GM20000 (cell line): ENCODE results near the gene MYH7B.

ENCODE experiments used
- DNase-seq: peaks from one replicate; pipeline ENCODE4 v3.0.0; 2012; ENCODE audit warnings: low spot score
- CTCF ChIP-seq: IDR thresholded peaks from 2 replicates; pipeline ENCODE4 v1.5.1; 2012; ENCODE audit warnings: mild to moderate bottlenecking, control low read depth; ENCODE audit errors: extremely low read depth, missing control alignments

The MYH7B gene

GRCh38 chr20:34967421-34967820, 11.8 kb downstream of the MYH7B start:
- DNase-seq, result no peak
- no peak for TF ChIP-seq CTCF

- no peak for TF ChIP-seq CTCF
- no peak for DNase-seq
Observed at GRCh38 chr20:34968042-34968775, 12.5 kb downstream of the MYH7B start.

- TF ChIP-seq CTCF, result no peak
- no peak for DNase-seq
Observed at GRCh38 chr20:34970193-34970840, 14.6 kb downstream of the MYH7B start.

GRCh38 chr20:34970846-34971560, 15.3 kb downstream of the MYH7B start:
- no peak for DNase-seq
- TF ChIP-seq CTCF, result no peak

DNA sequence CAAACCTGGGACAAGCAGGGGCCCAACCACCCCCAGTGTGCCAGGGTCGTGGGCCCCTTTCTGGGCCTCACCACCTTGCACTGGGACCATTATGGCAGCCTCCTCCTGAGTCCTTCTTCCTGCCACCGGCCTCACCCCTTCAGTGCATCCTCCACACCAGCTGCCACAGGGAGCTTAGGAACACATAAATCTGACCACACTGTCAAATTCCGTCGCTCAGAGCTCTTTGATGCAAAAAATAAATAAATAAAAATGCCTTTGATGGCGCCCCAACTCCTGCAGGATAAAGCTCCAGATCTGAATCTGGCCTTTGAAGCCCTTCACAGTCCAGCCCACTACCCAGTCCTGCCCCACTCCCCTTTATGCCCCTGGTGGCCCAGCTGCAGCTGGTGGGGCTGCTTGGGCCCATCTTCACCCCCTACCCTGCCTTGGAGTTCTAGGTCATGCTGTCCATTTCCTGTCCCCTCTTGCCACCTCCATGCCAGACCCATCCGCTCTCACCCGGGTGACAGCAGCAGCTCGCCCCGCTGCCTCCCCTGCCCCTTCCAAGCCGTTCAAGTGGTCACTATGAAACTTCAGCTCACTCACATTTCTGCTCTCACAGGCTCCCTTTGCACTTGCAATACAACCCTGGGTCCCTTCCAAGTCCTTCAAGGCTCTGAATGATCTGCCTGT, 16.0 kb downstream of the MYH7B start:
- no peak for DNase-seq
- TF ChIP-seq CTCF, result no peak

DNA sequence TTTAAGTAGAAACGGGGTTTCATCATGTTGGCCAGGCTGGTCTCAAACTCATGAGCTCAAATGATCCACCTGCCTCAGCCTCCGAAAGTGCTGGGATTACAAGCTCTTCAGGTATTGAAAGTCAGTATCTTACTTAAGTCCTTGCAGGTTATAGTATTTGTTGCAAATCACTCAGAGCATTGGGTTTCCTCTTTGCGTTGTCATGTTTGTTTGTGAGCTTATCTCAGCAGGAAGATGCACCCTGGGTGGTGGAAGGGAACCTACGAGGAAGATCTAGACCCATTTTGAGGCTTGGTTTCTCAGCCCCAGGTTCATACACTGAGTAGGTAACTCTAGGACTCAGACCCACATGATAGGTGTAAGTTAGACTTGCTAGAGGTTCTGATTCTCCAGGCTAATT, 18.6 kb downstream of the MYH7B start:
- TF ChIP-seq CTCF, result no peak
- DNase-seq, result no peak
